B cell (primary cell): ENCODE results near the gene TLCD3B. TPM values are rescaled to one million over a fixed set of nuclear protein-coding genes. Genes with fewer than 3 reads are reported as not detected.
"Not testable (repeated sequence)": the region's sequence is repeated elsewhere in the genome, so short reads cannot be mapped to it uniquely, and the experiment has no call there.

Source experiments
- ATAC-seq: fragments of 200-7000 bp; cut with Tn5 transposase; one replicate; pipeline ENCODE4 v1.10.0; 2021; ENCODE audit warnings: low read depth, mild to moderate bottlenecking, moderate number of reproducible peaks, moderate library complexity
- CTCF ChIA-PET: fragments of 350-600 bp; sonication (Branson Sonifier 250); formaldehyde crosslinking; loops from one replicate; lab custom pipeline; 2021; ENCODE audit warnings: antibody characterized with exemption, inconsistent platforms; lab: Charles Lee
- POLR2A ChIA-PET: fragments of 350-600 bp; sonication (Branson Sonifier 250); formaldehyde crosslinking; loops from one replicate; lab custom pipeline; 2021; ENCODE audit warnings: antibody characterized with exemption; lab: Charles Lee
- DNase-seq: peaks from one replicate; pipeline ENCODE4 v3.0.0; 2013
- H2AFZ ChIP-seq: 2 replicates; pipeline ENCODE4 v1.6.1; 2012; ENCODE audit warnings: mild to moderate bottlenecking, low read depth, low read length; ENCODE audit not compliant: insufficient read depth, poor library complexity, severe bottlenecking
- H3K27ac ChIP-seq, 2 donors: 1 replicate in 1 of 2; 2 replicates in 1 of 2; pipeline ENCODE4 v1.5.1; 2012 to 2013; ENCODE audit warnings: low read length in 2 of 2, mild to moderate bottlenecking in 2 of 2, moderate library complexity in 1 of 2
- H3K27me3 ChIP-seq, 4 experiments: fragments of 200-600 bp in 1 of 4; sonication (generic) in 1 of 4; replicated peaks in 1 of 4; 1 replicate in 2 of 4; 2 replicates in 2 of 4; pipeline versions ENCODE4 v1.6.1 to v1.7.0; 2013 to 2016; ENCODE audit warnings: low read length in 3 of 4, mild to moderate bottlenecking in 2 of 4, mixed read lengths in 1 of 4, moderate library complexity in 1 of 4; ENCODE audit not compliant: insufficient read depth in 4 of 4, control insufficient read depth in 3 of 4; ENCODE audit errors: control extremely low read depth in 1 of 4
- H3K36me3 ChIP-seq, 2 experiments: replicated peaks in 1 of 2; 1 replicate in 1 of 2; 2 replicates in 1 of 2; pipeline versions ENCODE4 v1.6.1 to v1.7.1; 2013; ENCODE audit warnings: low read length in 1 of 2; ENCODE audit not compliant: insufficient read depth in 2 of 2, control insufficient read depth in 1 of 2; ENCODE audit errors: control extremely low read depth in 1 of 2, extremely low read depth in 1 of 2
- H3K4me1 ChIP-seq, 2 donors: fragments of 200-600 bp in 1 of 2; sonication (generic) in 1 of 2; 1 replicate in 1 of 2; 2 replicates in 1 of 2; pipeline versions ENCODE4 v1.5.1 to v1.6.1; 2013 to 2017; ENCODE audit warnings: low read length in 2 of 2; ENCODE audit not compliant: control insufficient read depth in 2 of 2, insufficient read depth in 2 of 2
- H3K4me2 ChIP-seq: replicated peaks from 2 replicates; pipeline ENCODE3; 2012; ENCODE audit warnings: mild to moderate bottlenecking, low read depth, low read length; ENCODE audit not compliant: poor library complexity, severe bottlenecking
- H3K4me3 ChIP-seq, 5 experiments: fragments of 200-600 bp in 1 of 5; sonication (generic) in 1 of 5; 1 replicate in 3 of 5; 2 replicates in 2 of 5; pipeline versions ENCODE4 v1.5.1 to v1.7.0; 2011 to 2016; ENCODE audit warnings: low read length in 4 of 5, mild to moderate bottlenecking in 4 of 5, low read depth in 2 of 5, control low read depth in 1 of 5, moderate library complexity in 1 of 5; ENCODE audit not compliant: insufficient read depth in 1 of 5; ENCODE audit errors: control extremely low read depth in 1 of 5, extremely low read depth in 1 of 5
- H3K79me2 ChIP-seq: fragments of 200-600 bp; sonication (generic); one replicate; pipeline ENCODE4 v1.6.0; 2016; ENCODE audit warnings: low read length; ENCODE audit not compliant: control insufficient read depth, insufficient read depth
- H3K9ac ChIP-seq: fragments of 200-600 bp; sonication (generic); 2 replicates; pipeline ENCODE4 v1.6.1; 2017; ENCODE audit warnings: mild to moderate bottlenecking, low read length, moderate library complexity
- H3K9me3 ChIP-seq, 3 donors: one replicate each; pipeline versions ENCODE4 v1.6.1 to v1.7.1; 2013; ENCODE audit warnings: low read length in 2 of 3; ENCODE audit not compliant: control insufficient read depth in 2 of 3, insufficient read depth in 1 of 3; ENCODE audit errors: control extremely low read depth in 1 of 3
- H4K20me1 ChIP-seq: 2 replicates; pipeline ENCODE4 v1.6.0; 2012; ENCODE audit warnings: mild to moderate bottlenecking, low read length; ENCODE audit not compliant: insufficient read depth, control insufficient read depth, poor library complexity, severe bottlenecking
- H3K27ac Mint-ChIP-seq: one replicate; pipeline ENCODE4 v1.8.0; 2021; ENCODE audit warnings: mixed read lengths
- H3K27me3 Mint-ChIP-seq: one replicate; pipeline ENCODE4 v1.8.0; 2021; ENCODE audit warnings: mixed read lengths
- H3K4me1 Mint-ChIP-seq: one replicate; pipeline ENCODE4 v1.8.0; 2021; ENCODE audit warnings: mixed read lengths
- H3K4me3 Mint-ChIP-seq: one replicate; pipeline ENCODE4 v1.8.0; 2021; ENCODE audit warnings: mixed read lengths
- H3K9me3 Mint-ChIP-seq: one replicate; pipeline ENCODE4 v1.8.0; 2022; ENCODE audit warnings: mixed read lengths; ENCODE audit not compliant: insufficient read depth
- EZH2 ChIP-seq: IDR thresholded peaks from 2 replicates; pipeline ENCODE4 v1.6.1; 2012; ENCODE audit warnings: borderline replicate concordance, low read depth, mild to moderate bottlenecking, moderate library complexity, low read length; ENCODE audit not compliant: insufficient read depth, poor library complexity, severe bottlenecking
- WGBS: methylation state at CpG from one replicate; pipeline ENCODE4 v1.1.5; 2013; ENCODE audit warnings: missing lambda C conversion rate; ENCODE audit not compliant: insufficient coverage; 5-methylcytosine and 5-hydroxymethylcytosine counted together
- intact Hi-C: fragments of 100-400 bp; cut with micrococcal nuclease; formaldehyde crosslinking; loops from one replicate; pipeline ENCODE4 v1.10.0; 2022
- polyA plus RNA-seq: library from polyadenylated mRNA; depleted of rRNA; stranded (reverse); fragments of >200 nt; gene quantifications from 2 replicates; pipeline ENCODE4 v1.2.3, GENCODE V29; 2012
- total RNA-seq, 2 donors: library from RNA; stranded (reverse); fragments of 120-200 nt in 1 of 2; gene quantifications; 1 replicate in 1 of 2; 2 replicates in 1 of 2; pipeline versions ENCODE4 v1.2.3 to v1.2.4, GENCODE V29; 2013 to 2022
- TF ChIP-seq, protein P1 (sequence below): fragments of 200-600 bp; IDR thresholded peaks from one replicate; pipeline ENCODE4 v1.8.0; 2022; ENCODE audit warnings: antibody characterized with exemption, mild to moderate bottlenecking

The TLCD3B gene
- total and polyA plus RNA-seq, 2 donors (not counting 1 experiment from before 2014, with no cell fraction given), result not detected

DNA sequence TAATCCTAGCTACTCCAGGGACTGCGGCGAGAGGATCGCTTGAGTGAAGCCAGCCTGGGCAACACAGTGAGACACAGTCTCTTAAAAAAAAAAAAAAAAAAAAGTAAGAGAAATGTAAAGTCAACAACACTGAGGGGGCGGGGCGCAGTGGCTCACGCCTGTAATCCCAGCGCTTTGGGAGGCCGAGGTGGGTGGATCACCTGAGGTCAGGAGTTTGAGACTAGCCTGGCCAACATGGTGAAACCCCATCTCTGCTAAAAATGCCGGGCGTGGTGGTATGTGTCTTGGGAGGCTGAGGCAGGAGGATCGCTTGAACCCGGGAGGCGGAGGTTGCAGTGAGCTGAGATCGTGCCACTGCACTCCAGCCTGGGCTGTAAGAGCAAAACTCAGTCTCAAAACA is 18.5 kb downstream of the TLCD3B start:
- H3K36me3 ChIP-seq, H3K27ac Mint-ChIP-seq, H3K9me3 Mint-ChIP-seq, H3K9ac ChIP-seq, H2AFZ ChIP-seq, H3K79me2 ChIP-seq, intact Hi-C loops, ATAC-seq, H3K4me3 Mint-ChIP-seq, DNase-seq, H3K4me2 ChIP-seq, H3K4me3 ChIP-seq, H3K27ac ChIP-seq, H4K20me1 ChIP-seq: not testable (repeated sequence)
- H3K27me3 ChIP-seq, result peaks cover 0 to 29% (median 15%) of the 10 kb centered on the region in 4 experiments
- H3K9me3 ChIP-seq, result peaks cover 0 to 12% (median 0%) of the 10 kb centered on the region in 3 donors
- ChIA-PET CTCF (interaction anchor here (0.7 kb wide), 1 partner anchor 148 kb away, joined by 3 read pairs; no protein-coding TSS in a partner anchor), POLR2A (interaction anchor here (0.6 kb wide), 1 partner anchor 39 kb away, joined by 3 read pairs; no protein-coding TSS in a partner anchor)
- H3K4me1 ChIP-seq, result peaks cover 16 to 21% of the 10 kb centered on the region in 2 donors
- 93% methylated on average over 3 of the region's 14 CpGs for WGBS
- peaks cover 14% of the 10 kb centered on the region for H3K4me1 Mint-ChIP-seq
- H3K27me3 Mint-ChIP-seq, result peaks cover 20% of the 10 kb centered on the region

GRCh38 chr16:30011714-30012504 is 19.2 kb downstream of the TLCD3B start:
- Mint-ChIP-seq H3K27me3 (peaks cover 20% of the 10 kb centered on the region), H3K4me1 (peaks cover 14% of the 10 kb centered on the region), H3K27ac (no peak overlapping the region), H3K9me3 (no peaks in the 10 kb centered on the region), H3K4me3 (peak overlapping the region; percentile 86)
- no peaks in the 10 kb centered on the region for H3K36me3 ChIP-seq
- H3K4me2 ChIP-seq, result peak overlapping the region; percentile 83
- peak overlapping the region; percentile 56 for H2AFZ ChIP-seq
- WGBS, result 22% methylated on average over 27 of the region's 31 CpGs
- no peak for ATAC-seq
- H3K4me1 ChIP-seq, result peaks cover 16 to 21% of the 10 kb centered on the region in 2 donors
- peaks cover 0 to 12% (median 0%) of the 10 kb centered on the region in 3 donors for H3K9me3 ChIP-seq
- TF ChIP-seq, protein P1, sequence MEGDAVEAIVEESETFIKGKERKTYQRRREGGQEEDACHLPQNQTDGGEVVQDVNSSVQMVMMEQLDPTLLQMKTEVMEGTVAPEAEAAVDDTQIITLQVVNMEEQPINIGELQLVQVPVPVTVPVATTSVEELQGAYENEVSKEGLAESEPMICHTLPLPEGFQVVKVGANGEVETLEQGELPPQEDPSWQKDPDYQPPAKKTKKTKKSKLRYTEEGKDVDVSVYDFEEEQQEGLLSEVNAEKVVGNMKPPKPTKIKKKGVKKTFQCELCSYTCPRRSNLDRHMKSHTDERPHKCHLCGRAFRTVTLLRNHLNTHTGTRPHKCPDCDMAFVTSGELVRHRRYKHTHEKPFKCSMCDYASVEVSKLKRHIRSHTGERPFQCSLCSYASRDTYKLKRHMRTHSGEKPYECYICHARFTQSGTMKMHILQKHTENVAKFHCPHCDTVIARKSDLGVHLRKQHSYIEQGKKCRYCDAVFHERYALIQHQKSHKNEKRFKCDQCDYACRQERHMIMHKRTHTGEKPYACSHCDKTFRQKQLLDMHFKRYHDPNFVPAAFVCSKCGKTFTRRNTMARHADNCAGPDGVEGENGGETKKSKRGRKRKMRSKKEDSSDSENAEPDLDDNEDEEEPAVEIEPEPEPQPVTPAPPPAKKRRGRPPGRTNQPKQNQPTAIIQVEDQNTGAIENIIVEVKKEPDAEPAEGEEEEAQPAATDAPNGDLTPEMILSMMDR, result no peak
- no peak for TF ChIP-seq EZH2
- intact Hi-C loops, result no loop called here
- no peaks in the 10 kb centered on the region for H4K20me1 ChIP-seq
- DNase-seq, result no peak
- H3K27ac ChIP-seq, result no peak overlapping the region
- H3K4me3 ChIP-seq, result peak overlapping the region in 2 of 5 experiments; percentile 44 to 50
- H3K27me3 ChIP-seq, result peaks cover 0 to 29% (median 15%) of the 10 kb centered on the region in 4 experiments
- peaks cover 2% of the 10 kb centered on the region for H3K79me2 ChIP-seq
- POLR2A ChIA-PET, result interaction anchor here (0.6 to 0.7 kb wide), 3 partner anchors 12 to 192 kb away, joined by 3 read pairs; partner anchors contain the start of gene MVP
- H3K9ac ChIP-seq, result peak overlapping the region; percentile 52
- CTCF ChIA-PET, result interaction anchor here (0.7 kb wide), 1 partner anchor 148 kb away, joined by 3 read pairs; no protein-coding TSS in a partner anchor
